MM.1S (cell line): ENCODE results near the gene HBE1.

Source experiments
- CTCF ChIP-seq: fragments of 300-600 bp; sonication (generic); IDR thresholded peaks from 2 replicates; pipeline ENCODE4 v1.5.1; 2016; ENCODE audit warnings: antibody characterized with exemption, low read length, mixed read lengths
- EZH2 ChIP-seq: fragments of 300-600 bp; sonication (generic); optimal IDR thresholded peaks from 2 replicates; pipeline ENCODE3; 2017; ENCODE audit warnings: low read depth, mild to moderate bottlenecking, antibody characterized with exemption, low read length, mixed read lengths

- TF ChIP-seq CTCF (no peak), EZH2 (no peak)
These were observed at the start of gene HBE1 for GRCh38 chr11:5269715-5270147.
